K562 treated with DMSO at 1 percent for 48 hours (cell line): Measurements from ENCODE around the gene XDH. TPM values are rescaled to one million over a fixed set of nuclear protein-coding genes. Genes with fewer than 3 reads are reported as not detected.

Experiments
- total RNA-seq: library from RNA; unstranded; fragments of 300-600 nt; gene quantifications from 2 replicates; pipeline ENCODE4 v1.2.3, GENCODE V29; 2022; ENCODE audit warnings: low replicate concordance; ENCODE audit errors: extremely low read depth

The XDH gene
- total RNA-seq, result not detected in 2 replicates

GRCh38 chr2:31414601-31415241 is at the start of gene XDH:
XDH (minus strand) TSS chr2:31414742; CDS start chr2:31414666, 76 bp downstream.

Other genes with a start within 250 kb of the XDH start
- gene CAPN14, start 197.2 kb downstream of the XDH start, total RNA-seq, result not detected in 2 replicates
- gene EHD3, start 180.6 kb downstream of the XDH start, total RNA-seq, result not detected in 2 replicates
- not detected in 2 replicates for gene SRD5A2, start 166.2 kb upstream of the XDH start, total RNA-seq